Erythroblast (primary cell): ENCODE measurements around the gene ARF3.

Source experiments
- GATA1 ChIP-seq: IDR thresholded peaks from 2 replicates; pipeline ENCODE4 v1.6.1; 2011; ENCODE audit warnings: low read depth, mild to moderate bottlenecking, control low read depth, low read length, moderate library complexity
- POLR2A ChIP-seq: IDR thresholded peaks from 2 replicates; pipeline ENCODE4 v1.6.1; 2011; ENCODE audit warnings: mild to moderate bottlenecking, low read length

DNA sequence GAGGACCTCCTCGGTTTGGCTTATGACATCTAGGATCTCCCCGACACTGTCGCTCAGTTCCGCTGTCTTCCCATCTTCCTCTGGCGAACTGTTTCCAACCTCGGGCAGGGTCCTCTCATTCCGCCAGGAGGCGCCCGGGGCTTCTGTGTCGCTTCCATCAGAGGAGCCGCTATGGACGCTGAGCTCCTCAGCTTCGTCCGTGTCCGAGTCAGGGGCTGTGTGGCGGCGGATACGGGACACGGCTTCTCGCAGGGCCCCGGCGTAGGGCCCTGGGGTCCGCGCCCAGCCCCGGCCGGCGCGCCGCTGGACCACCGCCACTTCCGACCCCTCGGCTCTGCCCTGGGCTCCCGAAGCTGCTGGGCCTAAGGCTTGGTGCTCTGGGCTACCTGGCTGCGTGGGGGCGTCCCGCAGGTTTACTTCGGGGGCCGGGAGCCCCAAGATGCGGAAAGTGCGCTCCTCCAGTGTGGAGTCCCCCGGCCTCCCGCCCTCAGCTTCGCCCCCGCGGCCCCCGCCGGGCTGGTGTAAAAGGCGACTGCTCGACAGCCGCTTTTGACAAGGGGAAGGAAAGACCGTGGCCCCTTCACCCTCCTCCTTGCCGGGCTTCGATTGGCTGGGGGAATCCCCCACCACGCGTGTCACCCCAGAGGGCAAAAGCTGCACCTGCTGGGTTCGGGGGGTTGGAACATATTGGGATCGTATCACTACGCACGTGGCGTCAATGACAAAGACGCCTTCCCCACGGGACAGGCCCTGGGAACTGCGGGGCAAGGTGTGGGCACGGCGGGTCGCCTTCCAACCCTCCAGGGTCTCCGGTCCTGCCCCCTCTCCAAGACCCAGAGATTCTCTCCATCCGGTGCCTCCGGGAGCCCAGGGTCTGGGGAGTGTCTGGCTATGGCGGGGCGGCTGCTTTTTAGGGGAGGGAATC is 39.8 kb upstream of the ARF3 start:
- no peak for TF ChIP-seq POLR2A
- no peak for TF ChIP-seq GATA1
